LNCaP clone FGC (cell line): ENCODE results near the gene TEAD1.

ENCODE experiments used
- DNase-seq: peaks from one replicate; pipeline ENCODE4 v3.0.0-alpha.2; 2011; ENCODE audit warnings: low read depth
- H3K4me3 ChIP-seq: 2 replicates; pipeline ENCODE4 v1.5.1; 2011; ENCODE audit warnings: mild to moderate bottlenecking, low read depth, low read length, control low read depth
- CTCF ChIP-seq: IDR thresholded peaks from 2 replicates; pipeline ENCODE4 v1.5.1; 2012; ENCODE audit warnings: mild to moderate bottlenecking; ENCODE audit not compliant: control insufficient read depth, insufficient read depth; ENCODE audit errors: extremely low read depth

The TEAD1 gene

GRCh38 chr11:12752868-12753524 is 78.8 kb downstream of the TEAD1 start:
- H3K4me3 ChIP-seq = no peak overlapping the region
- TF ChIP-seq CTCF = no peak
- DNase-seq = no peak

- DNase-seq = no peak
- no peak for TF ChIP-seq CTCF
- H3K4me3 ChIP-seq = no peak overlapping the region
Observed at GRCh38 chr11:12754021-12754420, 79.8 kb downstream of the TEAD1 start.

- DNase-seq = no peak
- no peak for TF ChIP-seq CTCF
- no peak overlapping the region for H3K4me3 ChIP-seq
Observed at GRCh38 chr11:12754582-12755234, 80.5 kb downstream of the TEAD1 start.

GRCh38 chr11:12755510-12756453 is 81.6 kb downstream of the TEAD1 start:
- DNase-seq = no peak
- no peak for TF ChIP-seq CTCF
- no peak overlapping the region for H3K4me3 ChIP-seq

- TF ChIP-seq CTCF = no peak
- no peak overlapping the region for H3K4me3 ChIP-seq
- no peak for DNase-seq
Observed at GRCh38 chr11:12756454-12756806, 82.2 kb downstream of the TEAD1 start.

GRCh38 chr11:12756867-12757266 is 82.6 kb downstream of the TEAD1 start:
- DNase-seq = no peak
- H3K4me3 ChIP-seq = no peak overlapping the region
- TF ChIP-seq CTCF = no peak
